A549 (cell line): ENCODE measurements around the gene TNIP2. TPM values are rescaled to one million over a fixed set of nuclear protein-coding genes. Genes with fewer than 3 reads are reported as not detected.
"Not testable (repeated sequence)": the region's sequence is repeated elsewhere in the genome, so short reads cannot be mapped to it uniquely, and the experiment has no call there.

ENCODE experiments used
- ATAC-seq, 2 experiments: fragments of 200-7000 bp in 1 of 2; fragments of >200 bp in 1 of 2; cut with Nextera tagmentation in 1 of 2; cut with Tn5 transposase in 1 of 2; 3 replicates each; pipeline versions ENCODE4 v1.8.0 to v1.9.1; 2018 to 2020; ENCODE audit warnings: mild to moderate bottlenecking in 1 of 2, moderate library complexity in 1 of 2
- CTCF ChIA-PET: fragments of 300-600 bp; sonication (Branson Sonifier 250); formaldehyde crosslinking; extraction: SDS; loops from one replicate; lab custom pipeline; 2021; ENCODE audit warnings: antibody characterized with exemption, inconsistent platforms; lab: Yijun Ruan, JAX
- POLR2A ChIA-PET: fragments of 350-600 bp; formaldehyde crosslinking; extraction: SDS; loops from one replicate; lab custom pipeline; 2021; ENCODE audit warnings: antibody characterized with exemption, inconsistent platforms; lab: Yijun Ruan, JAX
- DNase-seq, 2 experiments: peaks; one replicate each; pipeline versions ENCODE4 v3.0.0 to v3.0.0-alpha.2; 2011 to 2016; ENCODE audit warnings: low read depth in 1 of 2, low spot score in 1 of 2
- FAIRE-seq: peaks from 2 replicates; lab custom pipeline; 2011; peaks lifted over from hg19 to GRCh38; lab: Jason Lieb, UNC
- H3K27ac ChIP-seq, 2 experiments: fragments of >200 bp; sonication (Bioruptor Twin); formaldehyde crosslinking; 3 replicates each; pipeline ENCODE4 v1.5.1; 2016 to 2017
- H3K4me1 ChIP-seq: fragments of >200 bp; sonication (Bioruptor Twin); formaldehyde crosslinking; 3 replicates; pipeline ENCODE4 v1.6.1; 2016
- H3K4me2 ChIP-seq: fragments of >200 bp; sonication (Bioruptor Twin); formaldehyde crosslinking; 3 replicates; pipeline ENCODE4 v1.6.1; 2016
- H3K4me3 ChIP-seq: fragments of >200 bp; sonication (Bioruptor Twin); formaldehyde crosslinking; 3 replicates; pipeline ENCODE4 v1.5.1; 2016
- H3K9me3 ChIP-seq: fragments of >200 bp; sonication (Bioruptor Twin); formaldehyde crosslinking; 3 replicates; pipeline ENCODE4 v1.6.1; 2016
- ATOH8 ChIP-seq: fragments of 250-450 bp; sonication (Bioruptor Pico); IDR thresholded peaks from 2 replicates; pipeline ENCODE4 v1.5.0; 2020; ENCODE audit warnings: low read depth, mild to moderate bottlenecking, moderate library complexity
- CEBPB ChIP-seq, 2 experiments: fragments of >200 bp in 1 of 2; sonication (Bioruptor Twin) in 1 of 2; formaldehyde crosslinking in 1 of 2; IDR thresholded peaks; 2 replicates each; pipeline ENCODE4 v1.6.1; 2012 to 2016
- EP300 ChIP-seq, 2 experiments: fragments of >200 bp; sonication (Bioruptor Twin); formaldehyde crosslinking; IDR thresholded peaks; 2 replicates in 1 of 2; 3 replicates in 1 of 2; pipeline ENCODE4 v1.6.1; 2016 to 2017
- FOXS1 ChIP-seq: fragments of 250-450 bp; sonication (Bioruptor Pico); IDR thresholded peaks from 2 replicates; pipeline ENCODE4 v1.5.0; 2020; ENCODE audit warnings: mild to moderate bottlenecking, moderate library complexity
- HDAC2 ChIP-seq: fragments of 200-600 bp; sonication (generic); IDR thresholded peaks from 2 replicates; pipeline ENCODE4 v1.6.1; 2016
- HEYL ChIP-seq: fragments of 250-450 bp; sonication (Bioruptor Pico); IDR thresholded peaks from 2 replicates; pipeline ENCODE4 v1.8.0; 2021; ENCODE audit warnings: mild to moderate bottlenecking, moderate library complexity
- HOXB13 ChIP-seq: fragments of 250-450 bp; sonication (Bioruptor Pico); IDR thresholded peaks from 2 replicates; pipeline ENCODE4 v1.5.0; 2020; ENCODE audit warnings: low read depth, mild to moderate bottlenecking, moderate library complexity
- KDM1A ChIP-seq: fragments of 200-600 bp; sonication (generic); IDR thresholded peaks from 2 replicates; pipeline ENCODE4 v1.6.1; 2016; ENCODE audit warnings: low read depth, mild to moderate bottlenecking
- MAZ ChIP-seq: fragments of 150-350 bp; IDR thresholded peaks from 2 replicates; pipeline ENCODE4 v1.6.1; 2014; ENCODE audit warnings: antibody characterized with exemption, low read depth, low read length, borderline replicate concordance
- NFE2L2 ChIP-seq: fragments of 150-350 bp; conservative IDR thresholded peaks from 2 replicates; pipeline ENCODE4 v1.6.1; 2014; ENCODE audit warnings: low read length
- POLR2AphosphoS2 ChIP-seq: conservative IDR thresholded peaks from 2 replicates; pipeline ENCODE4 v1.6.1; 2012; ENCODE audit warnings: low read length, improper control_type of control experiment, inconsistent platforms
- RCOR1 ChIP-seq: fragments of 150-350 bp; IDR thresholded peaks from 2 replicates; pipeline ENCODE4 v1.6.1; 2014; ENCODE audit warnings: antibody characterized with exemption, low read length, low read depth
- ZFP36 ChIP-seq: fragments of 450-650 bp; IDR thresholded peaks from 2 replicates; pipeline ENCODE4 v1.6.1; 2014; ENCODE audit warnings: borderline replicate concordance; ENCODE audit not compliant: partially characterized antibody
- WGBS: methylation state at CpG from one replicate; pipeline ENCODE4 v1.1.6; 2017; ENCODE audit errors: missing lambda C conversion rate; 5-methylcytosine and 5-hydroxymethylcytosine counted together
- polyA plus RNA-seq, 4 experiments: library from polyadenylated mRNA; depleted of rRNA in 3 of 4; stranded (reverse); fragments of >200 nt; fragmentation: RNase III in 1 of 4; extraction: RNeasy Plus Mini Kit Qiagen cat#74134 plus additional on column Dnase treatment in 1 of 4; gene quantifications; 2 replicates in 3 of 4; 3 replicates in 1 of 4; pipeline ENCODE4 v1.2.3, GENCODE V29; 2011 to 2017
- TF ChIP-seq, protein P1 (sequence below): fragments of 200-600 bp; sonication (generic); IDR thresholded peaks from 2 replicates; pipeline ENCODE4 v1.6.1; 2016; ENCODE audit warnings: antibody characterized with exemption, mild to moderate bottlenecking, moderate library complexity
- TF ChIP-seq, protein P2 (sequence below): fragments of 250-450 bp; sonication (Bioruptor Pico); IDR thresholded peaks from 2 replicates; pipeline ENCODE4 v1.5.0; 2021; ENCODE audit warnings: mild to moderate bottlenecking, moderate library complexity, borderline replicate concordance

The TNIP2 gene
- polyA plus RNA-seq, 2 of the 4 experiments (the other 2 are of a cell fraction): 20.0 to 27.9 TPM

- TF ChIP-seq, protein P1, sequence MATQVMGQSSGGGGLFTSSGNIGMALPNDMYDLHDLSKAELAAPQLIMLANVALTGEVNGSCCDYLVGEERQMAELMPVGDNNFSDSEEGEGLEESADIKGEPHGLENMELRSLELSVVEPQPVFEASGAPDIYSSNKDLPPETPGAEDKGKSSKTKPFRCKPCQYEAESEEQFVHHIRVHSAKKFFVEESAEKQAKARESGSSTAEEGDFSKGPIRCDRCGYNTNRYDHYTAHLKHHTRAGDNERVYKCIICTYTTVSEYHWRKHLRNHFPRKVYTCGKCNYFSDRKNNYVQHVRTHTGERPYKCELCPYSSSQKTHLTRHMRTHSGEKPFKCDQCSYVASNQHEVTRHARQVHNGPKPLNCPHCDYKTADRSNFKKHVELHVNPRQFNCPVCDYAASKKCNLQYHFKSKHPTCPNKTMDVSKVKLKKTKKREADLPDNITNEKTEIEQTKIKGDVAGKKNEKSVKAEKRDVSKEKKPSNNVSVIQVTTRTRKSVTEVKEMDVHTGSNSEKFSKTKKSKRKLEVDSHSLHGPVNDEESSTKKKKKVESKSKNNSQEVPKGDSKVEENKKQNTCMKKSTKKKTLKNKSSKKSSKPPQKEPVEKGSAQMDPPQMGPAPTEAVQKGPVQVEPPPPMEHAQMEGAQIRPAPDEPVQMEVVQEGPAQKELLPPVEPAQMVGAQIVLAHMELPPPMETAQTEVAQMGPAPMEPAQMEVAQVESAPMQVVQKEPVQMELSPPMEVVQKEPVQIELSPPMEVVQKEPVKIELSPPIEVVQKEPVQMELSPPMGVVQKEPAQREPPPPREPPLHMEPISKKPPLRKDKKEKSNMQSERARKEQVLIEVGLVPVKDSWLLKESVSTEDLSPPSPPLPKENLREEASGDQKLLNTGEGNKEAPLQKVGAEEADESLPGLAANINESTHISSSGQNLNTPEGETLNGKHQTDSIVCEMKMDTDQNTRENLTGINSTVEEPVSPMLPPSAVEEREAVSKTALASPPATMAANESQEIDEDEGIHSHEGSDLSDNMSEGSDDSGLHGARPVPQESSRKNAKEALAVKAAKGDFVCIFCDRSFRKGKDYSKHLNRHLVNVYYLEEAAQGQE: no peak
- TF ChIP-seq POLR2AphosphoS2: no peak
- no peak for TF ChIP-seq ATOH8 (CRISPR knock-in tag)
Observed at GRCh38 chr4:2783790-2784189, 27.7 kb upstream of the TNIP2 start (continued).

DNA sequence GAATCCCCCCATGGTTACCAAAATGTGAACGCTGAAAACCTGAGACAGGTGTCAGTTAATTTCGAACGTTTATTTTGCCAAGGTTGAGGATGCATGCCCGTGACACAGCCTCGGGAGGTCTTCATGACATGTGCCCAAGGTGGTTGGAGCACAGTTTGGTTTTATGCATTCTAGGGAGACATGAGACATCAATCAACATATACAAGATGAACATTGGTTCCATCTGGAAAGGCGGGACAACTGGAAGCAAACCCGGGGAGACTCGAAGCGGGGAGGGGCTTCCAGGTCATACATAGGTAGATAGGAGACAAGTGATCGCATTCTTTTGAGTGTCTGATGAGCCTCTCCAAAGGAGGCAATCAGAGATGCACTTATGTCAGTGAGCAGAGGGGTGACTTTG is 25.8 kb upstream of the TNIP2 start:
- POLR2A ChIA-PET: no interaction called here
- TF ChIP-seq RCOR1 (no peak), EP300 (IDR thresholded peaks at IDR 0.05) (no peak), ZFP36 (no peak), CEBPB (IDR thresholded peaks at IDR 0.05) (no peak), KDM1A (no peak), HDAC2 (no peak), HEYL (CRISPR knock-in tag) (no peak), MAZ (no peak)
- TF ChIP-seq, protein P2, sequence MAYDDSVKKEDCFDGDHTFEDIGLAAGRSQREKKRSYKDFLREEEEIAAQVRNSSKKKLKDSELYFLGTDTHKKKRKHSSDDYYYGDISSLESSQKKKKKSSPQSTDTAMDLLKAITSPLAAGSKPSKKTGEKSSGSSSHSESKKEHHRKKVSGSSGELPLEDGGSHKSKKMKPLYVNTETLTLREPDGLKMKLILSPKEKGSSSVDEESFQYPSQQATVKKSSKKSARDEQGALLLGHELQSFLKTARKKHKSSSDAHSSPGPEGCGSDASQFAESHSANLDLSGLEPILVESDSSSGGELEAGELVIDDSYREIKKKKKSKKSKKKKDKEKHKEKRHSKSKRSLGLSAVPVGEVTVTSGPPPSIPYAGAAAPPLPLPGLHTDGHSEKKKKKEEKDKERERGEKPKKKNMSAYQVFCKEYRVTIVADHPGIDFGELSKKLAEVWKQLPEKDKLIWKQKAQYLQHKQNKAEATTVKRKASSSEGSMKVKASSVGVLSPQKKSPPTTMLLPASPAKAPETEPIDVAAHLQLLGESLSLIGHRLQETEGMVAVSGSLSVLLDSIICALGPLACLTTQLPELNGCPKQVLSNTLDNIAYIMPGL (CRISPR knock-in tag): no peak
- H3K4me3 ChIP-seq: no peak overlapping the region
- H3K9me3 ChIP-seq: peaks cover 4% of the 10 kb centered on the region; the same call in 1 of the 3 replicates
- FAIRE-seq (no peak), DNase-seq (no peak), ATAC-seq (no peak)
- H3K27ac ChIP-seq: no peak overlapping the region
- CTCF ChIA-PET: interaction anchor here (2.4 kb wide), 1 partner anchor 18 kb away, joined by 10 read pairs; no protein-coding TSS in a partner anchor
- no peaks in the 10 kb centered on the region for H3K4me1 ChIP-seq
- H3K4me2 ChIP-seq: no peak overlapping the region
- 34% methylated on average over 10 of the region's 10 CpGs for WGBS

- ATAC-seq, CTCF ChIA-PET, H3K4me3 ChIP-seq, DNase-seq, POLR2A ChIA-PET, H3K9me3 ChIP-seq, FAIRE-seq, H3K4me2 ChIP-seq, H3K4me1 ChIP-seq, H3K27ac ChIP-seq: not testable (repeated sequence)
- WGBS: 59% methylated on average over 5 of the region's 5 CpGs
Observed at GRCh38 chr4:2780643-2781042, 24.5 kb upstream of the TNIP2 start.

DNA sequence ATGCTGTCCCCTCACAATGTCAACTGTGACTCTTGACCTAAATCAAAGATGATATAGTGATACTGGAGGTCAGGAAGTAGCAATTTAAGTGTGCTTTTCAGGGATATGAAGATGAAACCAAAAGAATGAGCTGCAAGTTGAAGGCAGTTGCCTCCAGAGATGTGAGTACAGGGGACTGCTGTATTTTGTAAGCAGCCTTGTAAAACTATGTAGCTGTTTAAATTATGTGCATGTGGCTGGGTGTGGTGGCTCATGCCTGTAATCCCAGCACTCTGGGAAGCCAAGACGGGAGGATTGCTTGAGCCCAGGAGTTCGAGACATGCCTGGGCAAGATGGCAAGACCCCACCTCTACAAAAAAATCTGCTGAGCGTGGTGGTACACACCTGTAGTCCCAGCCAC is 15.1 kb upstream of the TNIP2 start:
- TF ChIP-seq FOXS1 (CRISPR knock-in tag) (no peak), NFE2L2 (no peak), HOXB13 (CRISPR knock-in tag) (no peak)
- POLR2A ChIA-PET: no interaction called here
- 84% methylated on average over 3 of the region's 3 CpGs for WGBS

More for the DNA sequence above, 15.1 kb upstream of the TNIP2 start:
- FAIRE-seq (no peak), DNase-seq (no peak), ATAC-seq (no peak)
- no peaks in the 10 kb centered on the region for H3K4me1 ChIP-seq
- CTCF ChIA-PET: interaction anchor here (1.1 kb wide), 1 partner anchor 8 kb away, joined by 3 read pairs; no protein-coding TSS in a partner anchor
- no peak overlapping the region for H3K27ac ChIP-seq
- H3K4me3 ChIP-seq: no peak overlapping the region
- no peak overlapping the region for H3K4me2 ChIP-seq
- H3K9me3 ChIP-seq: no peaks in the 10 kb centered on the region
